Activated CD8-positive, alpha-beta memory T cell treated with anti-CD3 and anti-CD28 coated beads, Interleukin-2, amount 10 ng/mL, durations not matched to agents 7 days and 5 days (primary cell): ENCODE data around the gene MYO3B. TPM values are rescaled to one million over a fixed set of nuclear protein-coding genes. Genes with fewer than 3 reads are reported as not detected.
"Not testable (repeated sequence)": the region's sequence is repeated elsewhere in the genome, so short reads cannot be mapped to it uniquely, and the experiment has no call there.

ENCODE experiments used
- ATAC-seq: fragments of 150-1000 bp; cut with Tn5 transposase; one replicate; pipeline ENCODE4 v1.10.0; 2021; ENCODE audit warnings: moderate library complexity
- CTCF ChIA-PET: fragments of 350-600 bp; sonication (Branson Sonifier 250); formaldehyde crosslinking; loops from one replicate; lab custom pipeline; 2021; ENCODE audit warnings: antibody characterized with exemption; lab: Charles Lee
- DNase-seq: peaks from one replicate; pipeline ENCODE4 v3.0.0-alpha.2; 2020
- H3K27ac Mint-ChIP-seq: one replicate; pipeline ENCODE4 v1.8.0; 2021; ENCODE audit warnings: mild to moderate bottlenecking, mixed read lengths
- H3K27me3 Mint-ChIP-seq: one replicate; pipeline ENCODE4 v1.8.0; 2021; ENCODE audit warnings: mixed read lengths
- H3K36me3 Mint-ChIP-seq: one replicate; pipeline ENCODE4 v1.8.0; 2021; ENCODE audit warnings: mild to moderate bottlenecking, mixed read lengths
- H3K4me1 Mint-ChIP-seq: one replicate; pipeline ENCODE4 v1.8.0; 2021; ENCODE audit warnings: mixed read lengths
- H3K4me3 Mint-ChIP-seq: one replicate; pipeline ENCODE4 v1.8.0; 2021; ENCODE audit warnings: mild to moderate bottlenecking, moderate library complexity, mixed read lengths
- H3K9me3 Mint-ChIP-seq: one replicate; pipeline ENCODE4 v1.8.0; 2022; ENCODE audit warnings: low read depth, mixed read lengths
- total RNA-seq, 2 experiments: library from RNA; stranded (reverse); gene quantifications; one replicate each; pipeline ENCODE4 v1.2.3, GENCODE V29; 2021

The MYO3B gene
- total RNA-seq, 2 experiments from 2014 or later, result 0.23 to 0.38 TPM

- CTCF ChIA-PET, result no interaction called here
Observed at GRCh38 chr2:170345607-170346006, 167.7 kb downstream of the MYO3B start.

GRCh38 chr2:170349269-170349668 lies 171.3 kb downstream of the MYO3B start:
- CTCF ChIA-PET, result interaction anchor here (1.3 kb wide), 1 partner anchor 25 kb away, joined by 5 read pairs; no protein-coding TSS in a partner anchor
- not testable (repeated sequence) for H3K4me3 Mint-ChIP-seq, ATAC-seq, DNase-seq, H3K27ac Mint-ChIP-seq, H3K9me3 Mint-ChIP-seq, H3K27me3 Mint-ChIP-seq, H3K36me3 Mint-ChIP-seq, H3K4me1 Mint-ChIP-seq

More at GRCh38 chr2:170345607-170346006, 167.7 kb downstream of the MYO3B start:
- no peak overlapping the region for H3K27ac Mint-ChIP-seq
- ATAC-seq, result no peak
- peaks cover 20% of the 10 kb centered on the region for H3K4me1 Mint-ChIP-seq
- H3K4me3 Mint-ChIP-seq, result no peak overlapping the region
- no peaks in the 10 kb centered on the region for H3K9me3 Mint-ChIP-seq
- H3K27me3 Mint-ChIP-seq, result no peaks in the 10 kb centered on the region
- no peaks in the 10 kb centered on the region for H3K36me3 Mint-ChIP-seq
- DNase-seq, result no peak

DNA sequence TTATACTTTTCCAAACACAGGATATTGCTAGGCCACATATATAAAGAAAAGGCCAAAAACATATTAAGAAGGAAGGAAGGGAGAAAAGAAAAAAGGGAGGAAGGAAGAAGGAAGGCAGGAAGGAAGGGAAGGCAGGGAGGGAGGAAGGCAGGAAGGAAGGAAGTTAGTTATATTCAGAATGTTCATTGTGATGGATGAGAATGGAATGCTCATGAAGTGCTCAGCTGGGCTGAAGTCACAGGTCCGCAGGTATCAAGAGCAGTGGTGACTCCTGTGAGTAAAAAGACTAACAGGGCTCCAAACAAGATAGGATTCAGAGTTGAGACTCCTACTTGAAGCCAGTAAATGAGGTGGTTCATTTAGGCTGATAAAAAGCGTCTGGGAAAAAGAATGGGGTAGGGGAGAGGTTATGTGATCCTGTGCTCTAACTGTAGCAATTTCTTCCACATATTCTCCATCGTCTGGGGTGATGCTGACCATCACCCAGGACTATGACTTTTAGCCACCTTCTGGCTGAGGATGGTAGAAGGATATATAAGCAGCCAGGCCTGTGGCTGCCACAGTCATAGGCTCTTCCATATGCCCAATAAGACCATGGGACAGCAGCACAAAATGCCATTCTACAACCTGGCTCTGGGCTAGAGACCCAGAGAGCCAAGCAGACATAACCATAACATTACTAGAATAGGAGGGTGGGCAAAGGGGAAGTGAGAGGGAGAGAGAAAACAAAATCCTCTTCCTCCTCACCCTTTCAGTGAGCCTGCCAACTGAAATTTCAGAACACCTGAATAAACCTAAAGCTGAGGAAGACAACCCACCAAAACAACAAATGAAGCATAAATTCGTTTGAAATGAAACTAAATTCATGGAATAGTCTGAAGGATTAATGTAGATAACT lies 173.2 kb downstream of the MYO3B start:
- ATAC-seq (no peak), DNase-seq (no peak)
- Mint-ChIP-seq H3K9me3 (no peaks in the 10 kb centered on the region), H3K4me3 (no peak overlapping the region), H3K36me3 (no peaks in the 10 kb centered on the region), H3K27me3 (peaks cover 5% of the 10 kb centered on the region), H3K27ac (no peak overlapping the region), H3K4me1 (peaks cover 23% of the 10 kb centered on the region)
- CTCF ChIA-PET, result interaction anchor here (1.3 kb wide), 1 partner anchor 27 kb away, joined by 5 read pairs; no protein-coding TSS in a partner anchor

DNA sequence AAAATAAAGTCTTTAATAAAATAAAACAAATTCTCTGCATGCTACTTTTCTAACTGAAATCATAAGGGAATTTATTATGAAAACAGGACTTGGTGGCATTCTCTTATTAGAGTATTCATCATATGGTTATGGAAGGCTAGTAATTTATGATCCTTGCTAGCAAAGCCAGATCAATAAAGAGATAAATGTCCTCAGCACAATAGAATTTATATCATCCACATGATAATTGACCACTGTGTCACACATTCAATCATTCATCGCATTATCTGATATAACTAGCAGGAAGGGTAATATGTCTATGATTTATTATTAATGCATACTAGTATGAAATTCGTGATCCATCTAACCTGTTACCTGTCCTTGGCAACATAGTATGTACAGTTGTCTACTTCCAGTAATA lies 175.8 kb downstream of the MYO3B start:
- CTCF ChIA-PET, result no interaction called here
- Mint-ChIP-seq H3K4me1 (peaks cover 23% of the 10 kb centered on the region), H3K4me3 (no peak overlapping the region), H3K36me3 (no peaks in the 10 kb centered on the region), H3K27me3 (peaks cover 5% of the 10 kb centered on the region), H3K27ac (no peak overlapping the region), H3K9me3 (no peaks in the 10 kb centered on the region)
- DNase-seq (no peak), ATAC-seq (no peak)

- CTCF ChIA-PET, result no interaction called here
- Mint-ChIP-seq H3K4me1 (peaks cover 23% of the 10 kb centered on the region), H3K4me3 (no peak overlapping the region), H3K27ac (peak overlapping the region; percentile 1), H3K27me3 (peaks cover 7% of the 10 kb centered on the region), H3K36me3 (no peaks in the 10 kb centered on the region), H3K9me3 (no peaks in the 10 kb centered on the region)
- ATAC-seq (no peak), DNase-seq (no peak)
Observed at GRCh38 chr2:170354388-170354787, 176.4 kb downstream of the MYO3B start.

DNA sequence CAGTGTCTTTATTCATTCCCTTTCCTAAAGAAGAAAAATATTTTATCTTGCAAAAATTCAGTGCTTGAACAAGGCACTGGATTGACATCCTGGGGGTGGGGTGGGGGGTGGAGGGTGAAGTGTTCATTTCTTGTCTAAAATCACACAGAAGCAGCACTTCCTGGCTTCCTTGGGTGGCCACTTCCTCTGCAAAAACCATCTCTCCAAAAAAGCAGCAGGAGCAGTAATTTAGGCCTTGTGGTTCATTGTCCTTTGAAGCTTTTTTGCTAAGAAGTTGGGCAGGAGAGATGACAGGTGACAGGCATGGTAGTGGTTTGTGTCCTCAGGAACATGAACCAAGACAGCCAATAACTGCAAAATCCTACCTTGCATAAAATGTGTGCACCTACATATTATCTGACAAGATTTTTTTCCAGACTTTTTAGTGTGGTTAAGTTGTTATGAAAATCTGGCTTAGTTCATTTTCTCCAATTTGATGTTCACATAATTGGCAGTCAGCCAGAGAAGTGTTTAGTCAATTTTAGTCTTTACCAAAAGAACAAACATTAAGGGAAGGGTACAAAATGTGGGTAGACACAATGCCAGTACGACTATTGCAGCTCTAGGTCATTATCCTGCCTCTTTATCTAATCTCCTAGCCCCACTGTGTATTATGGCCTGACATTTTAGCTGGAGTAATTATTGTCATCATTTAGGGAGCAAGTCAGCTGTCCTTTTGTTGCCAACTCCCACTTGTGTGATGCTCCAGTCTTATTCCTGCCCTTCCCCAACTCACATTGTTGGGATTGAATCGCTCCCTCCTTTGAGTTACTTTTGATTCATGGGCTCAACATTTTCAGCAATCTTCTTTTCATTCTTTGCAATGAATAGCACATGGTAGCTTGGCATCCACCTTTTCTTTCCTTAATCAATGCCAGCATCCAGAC lies 177.2 kb downstream of the MYO3B start:
- DNase-seq, result peak; percentile 62
- Mint-ChIP-seq H3K4me3 (no peak overlapping the region), H3K9me3 (no peaks in the 10 kb centered on the region), H3K27me3 (peaks cover 9% of the 10 kb centered on the region), H3K27ac (peak overlapping the region; percentile 14), H3K4me1 (peaks cover 23% of the 10 kb centered on the region), H3K36me3 (no peaks in the 10 kb centered on the region)
- CTCF ChIA-PET, result interaction anchor here (0.6 kb wide), 1 partner anchor 30 kb away, joined by 3 read pairs; no protein-coding TSS in a partner anchor
- peak; percentile 64 for ATAC-seq

DNA sequence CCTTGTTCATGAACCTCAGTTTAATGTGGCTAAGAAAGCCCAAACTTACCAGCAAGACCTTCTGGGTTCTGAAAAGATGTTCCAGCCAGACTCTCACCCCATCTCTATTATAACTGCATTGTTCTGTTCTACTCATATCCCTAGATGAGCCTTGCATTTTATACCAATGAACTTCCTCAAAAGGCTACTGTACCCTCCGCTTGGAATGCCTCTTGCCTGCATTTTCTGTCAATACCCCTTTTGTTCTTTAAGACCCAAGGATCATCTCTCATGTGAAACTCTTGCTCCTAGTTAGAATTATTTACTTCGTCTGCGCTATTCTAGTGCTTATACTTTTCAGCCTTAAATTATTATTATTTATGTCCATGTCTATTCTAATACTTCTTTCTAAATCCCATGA lies 181.5 kb downstream of the MYO3B start:
- CTCF ChIA-PET, result interaction anchor here (0.9 to 1.3 kb wide), 2 partner anchors 10 to 35 kb away, joined by 3 to 4 read pairs; no protein-coding TSS in a partner anchor
- H3K4me3 Mint-ChIP-seq, result no peak overlapping the region
- H3K27me3 Mint-ChIP-seq, result peaks cover 6% of the 10 kb centered on the region
- H3K9me3 Mint-ChIP-seq, result no peaks in the 10 kb centered on the region
- ATAC-seq (no peak), DNase-seq (no peak)
- peaks cover 38% of the 10 kb centered on the region for H3K4me1 Mint-ChIP-seq
- no peaks in the 10 kb centered on the region for H3K36me3 Mint-ChIP-seq
- no peak overlapping the region for H3K27ac Mint-ChIP-seq

GRCh38 chr2:170360546-170361089 lies 182.7 kb downstream of the MYO3B start:
- peaks cover 8% of the 10 kb centered on the region for H3K27me3 Mint-ChIP-seq
- peaks cover 30% of the 10 kb centered on the region for H3K4me1 Mint-ChIP-seq
- no peaks in the 10 kb centered on the region for H3K9me3 Mint-ChIP-seq
- no peak for ATAC-seq
- DNase-seq, result no peak
- no peaks in the 10 kb centered on the region for H3K36me3 Mint-ChIP-seq
- CTCF ChIA-PET, result interaction anchor here (0.7 to 3.3 kb wide), 16 partner anchors 10 to 455 kb away, joined by 3 to 21 read pairs (median 4); partner anchors contain the start of gene GAD1
- no peak overlapping the region for H3K27ac Mint-ChIP-seq
- no peak overlapping the region for H3K4me3 Mint-ChIP-seq

DNA sequence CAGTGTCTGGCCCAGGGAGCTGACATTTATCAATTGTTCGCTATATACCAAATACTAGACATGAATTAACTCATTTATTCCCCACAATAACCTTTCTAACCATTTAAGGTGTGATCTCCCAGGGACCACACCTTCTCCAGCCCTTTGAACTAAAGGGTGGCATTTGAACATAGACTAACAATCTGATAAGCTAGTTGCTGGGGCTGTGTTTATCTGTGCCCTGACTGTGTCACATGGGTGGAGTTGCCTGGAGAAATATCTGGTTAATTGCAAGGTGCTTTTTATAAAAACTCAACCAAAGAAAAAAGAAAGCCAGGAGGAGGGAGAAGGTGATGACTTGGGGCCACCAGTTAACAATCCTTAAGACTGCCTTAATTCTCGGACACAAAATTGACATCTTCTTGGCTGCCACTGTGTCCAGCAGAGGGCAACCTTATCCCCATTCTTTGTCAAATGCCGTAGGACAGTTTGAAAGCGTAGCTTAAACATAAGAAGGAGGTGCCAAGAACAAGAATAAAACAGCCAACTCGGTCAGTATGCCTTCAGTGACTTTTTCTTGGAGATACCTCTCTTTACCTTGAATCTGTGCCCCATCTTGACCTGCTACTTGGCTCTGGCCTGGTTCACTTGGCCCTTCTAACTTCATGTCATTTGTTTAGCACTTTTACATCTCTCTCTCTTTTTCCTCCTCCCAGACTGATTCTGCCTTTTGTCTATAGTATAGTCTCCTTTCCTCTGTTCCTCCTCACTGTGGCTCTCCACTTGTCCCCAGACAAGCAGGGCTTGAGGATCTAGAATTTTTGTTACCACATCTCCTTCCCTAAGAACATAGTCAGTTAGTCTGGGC lies 183.4 kb downstream of the MYO3B start:
- Mint-ChIP-seq H3K36me3 (no peaks in the 10 kb centered on the region), H3K4me3 (peak overlapping the region; percentile 45)

DNA sequence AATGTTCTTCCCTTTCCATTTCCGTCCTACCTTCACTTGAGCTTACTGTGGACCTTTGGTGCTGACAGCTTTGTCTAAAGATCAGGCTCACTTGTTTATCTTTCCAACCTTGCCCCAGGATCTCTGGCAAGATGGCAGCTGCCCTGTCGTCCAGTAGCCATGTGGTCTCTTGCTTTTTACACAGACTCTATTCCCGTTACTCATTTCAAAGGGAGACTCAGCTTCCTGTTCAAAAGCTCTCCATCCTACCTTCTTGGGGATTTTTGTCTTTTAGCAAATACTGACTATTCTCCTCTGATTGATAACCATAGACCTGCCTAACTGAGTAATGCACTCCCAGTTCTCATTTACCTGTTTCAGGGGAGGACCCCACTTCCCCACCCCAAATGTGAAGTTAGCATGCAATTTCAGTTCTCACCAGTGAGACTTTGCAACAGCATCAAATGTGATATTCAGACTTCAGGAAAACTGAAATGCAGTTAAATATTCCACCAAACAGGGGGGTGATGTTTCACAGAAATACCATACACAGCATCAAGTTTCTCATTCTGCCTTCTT lies 184.4 kb downstream of the MYO3B start:
- H3K4me3 Mint-ChIP-seq, result no peak overlapping the region
- ATAC-seq, result no peak
- no peaks in the 10 kb centered on the region for H3K36me3 Mint-ChIP-seq

More for the DNA sequence above, 183.4 kb downstream of the MYO3B start:
- Mint-ChIP-seq H3K9me3 (no peaks in the 10 kb centered on the region), H3K27ac (peak overlapping the region; percentile 69), H3K27me3 (peaks cover 8% of the 10 kb centered on the region), H3K4me1 (peaks cover 29% of the 10 kb centered on the region)
- CTCF ChIA-PET, result interaction anchor here (0.6 to 3.3 kb wide), 22 partner anchors 8 to 567 kb away, joined by 3 to 21 read pairs (median 4); partner anchors contain the start of genes GAD1 and GORASP2
- ATAC-seq (peak; percentile 69), DNase-seq (peak; percentile 77)

DNA sequence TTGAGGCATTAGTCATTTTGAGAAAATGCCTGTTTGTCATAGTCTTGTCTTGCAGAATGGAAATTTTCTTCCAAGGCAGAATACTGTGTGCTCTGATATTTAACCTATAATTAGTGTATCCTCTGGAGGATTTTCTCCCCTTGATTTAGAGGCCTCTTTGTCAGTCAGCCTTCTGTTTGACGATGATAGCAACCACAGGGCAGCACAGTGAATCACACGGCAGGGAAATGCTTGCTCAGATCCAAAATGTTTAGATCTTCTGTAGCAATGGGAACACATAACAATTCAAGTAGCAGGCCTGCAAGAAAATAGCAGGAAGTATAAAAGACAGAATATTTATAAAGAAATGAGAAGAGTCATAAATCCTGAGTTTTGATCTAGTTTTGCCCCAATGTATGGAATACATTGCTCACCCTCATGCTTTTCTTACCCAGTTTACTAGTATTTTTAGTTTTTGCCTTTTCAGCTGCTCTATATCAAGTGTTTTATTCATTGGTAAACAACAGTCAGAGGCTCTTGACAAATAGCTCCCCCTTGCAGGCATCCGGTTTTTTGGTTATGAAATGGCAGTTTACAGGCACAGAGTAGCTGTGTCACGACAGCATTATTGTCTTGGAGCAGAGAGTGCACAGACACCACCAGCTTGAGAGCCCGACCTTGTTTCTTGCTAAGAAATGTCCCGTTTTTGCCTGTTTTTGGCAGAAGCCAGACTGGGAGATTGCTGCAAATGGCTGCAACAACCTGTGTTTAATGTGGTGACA lies 185.1 kb downstream of the MYO3B start:
- ATAC-seq (peak; percentile 56), DNase-seq (no peak)
- Mint-ChIP-seq H3K9me3 (no peaks in the 10 kb centered on the region), H3K36me3 (no peaks in the 10 kb centered on the region), H3K27ac (peak overlapping the region; percentile 69), H3K4me1 (peaks cover 39% of the 10 kb centered on the region), H3K4me3 (no peak overlapping the region), H3K27me3 (peaks cover 12% of the 10 kb centered on the region)
- CTCF ChIA-PET, result interaction anchor here (1.3 to 3.3 kb wide), 3 partner anchors 22 to 453 kb away, joined by 4 to 21 read pairs (median 18); partner anchors contain the start of gene GAD1

More for the DNA sequence above, 184.4 kb downstream of the MYO3B start:
- no peak for DNase-seq
- peaks cover 35% of the 10 kb centered on the region for H3K4me1 Mint-ChIP-seq
- CTCF ChIA-PET, result interaction anchor here (1.3 to 3.3 kb wide), 7 partner anchors 8 to 566 kb away, joined by 3 to 21 read pairs (median 11); partner anchors contain the start of genes GAD1 and GORASP2
- H3K9me3 Mint-ChIP-seq, result no peaks in the 10 kb centered on the region
- H3K27ac Mint-ChIP-seq, result peak overlapping the region; percentile 69
- peaks cover 11% of the 10 kb centered on the region for H3K27me3 Mint-ChIP-seq
